ENCODE results near the gene IDUA.

IDUA gene

GRCh38 chr4:989722-990471 is 3.1 kb downstream of the IDUA start:
- TF ChIP-seq CTCF (IDR thresholded peaks at IDR 0.05; ENCODE audit: extremely low read depth, missing control alignments), result no peak
- no peak for DNase-seq (ENCODE audit: low spot score)

- no peak for DNase-seq (ENCODE audit: low spot score)
- no peak for TF ChIP-seq CTCF (IDR thresholded peaks at IDR 0.05; ENCODE audit: extremely low read depth, missing control alignments)
These were observed 4.0 kb downstream of the IDUA start for GRCh38 chr4:990746-991367.

- TF ChIP-seq CTCF (IDR thresholded peaks at IDR 0.05; ENCODE audit: extremely low read depth, missing control alignments), result no peak
- no peak for DNase-seq (ENCODE audit: low spot score)
These were observed 4.8 kb downstream of the IDUA start for GRCh38 chr4:991451-992296.

GRCh38 chr4:992297-993110 is 5.7 kb downstream of the IDUA start:
- no peak for DNase-seq (ENCODE audit: low spot score)
- TF ChIP-seq CTCF (IDR thresholded peaks at IDR 0.05; ENCODE audit: extremely low read depth, missing control alignments), result no peak

- DNase-seq (ENCODE audit: low spot score), result no peak
- no peak for TF ChIP-seq CTCF (IDR thresholded peaks at IDR 0.05; ENCODE audit: extremely low read depth, missing control alignments)
These were observed 6.5 kb downstream of the IDUA start, which contains the start of gene SLC26A1 for GRCh38 chr4:993111-994029. TSS of gene SLC26A1 (minus strand) at chr4:993404. CDS start at chr4:991703, 1,701 bp downstream.

GRCh38 chr4:995311-996026 is 8.6 kb downstream of the IDUA start:
- DNase-seq (ENCODE audit: low spot score), result no peak
- TF ChIP-seq CTCF (IDR thresholded peaks at IDR 0.05; ENCODE audit: extremely low read depth, missing control alignments), result no peak
